NCI-H345 treated with DMSO at 0.1 percent for 48 hours (cell line): ENCODE results near the gene EOLA1.
"Not testable (repeated sequence)": the region's sequence is repeated elsewhere in the genome, so short reads cannot be mapped to it uniquely, and the experiment has no call there.

Experiments used
- DNase-seq: peaks from one replicate; lab custom pipeline; 2025; ENCODE audit not compliant: unreplicated experiment; lab: John Stamatoyannopoulos, UW

EOLA1 gene

GRCh38 chrX:149595214-149595613 is 54.4 kb downstream of the EOLA1 start, which contains the start of gene HSFX2:
Gene HSFX2 (minus strand): TSS chrX:149595314. CDS start chrX:149594700, 614 bp downstream.
- DNase-seq, result not testable (repeated sequence)

- not testable (repeated sequence) for DNase-seq
Measured at GRCh38 chrX:149595943-149596342, 55.1 kb downstream of the EOLA1 start.
